KG1 (cell line): ENCODE data around the gene PLCD4.

Experiments used
- DNase-seq: peaks from one replicate; lab custom pipeline; 2025; lab: John Stamatoyannopoulos, UW

The PLCD4 gene

GRCh38 chr2:218621007-218621406 is 13.3 kb downstream of the PLCD4 start:
- no peak for DNase-seq

DNA sequence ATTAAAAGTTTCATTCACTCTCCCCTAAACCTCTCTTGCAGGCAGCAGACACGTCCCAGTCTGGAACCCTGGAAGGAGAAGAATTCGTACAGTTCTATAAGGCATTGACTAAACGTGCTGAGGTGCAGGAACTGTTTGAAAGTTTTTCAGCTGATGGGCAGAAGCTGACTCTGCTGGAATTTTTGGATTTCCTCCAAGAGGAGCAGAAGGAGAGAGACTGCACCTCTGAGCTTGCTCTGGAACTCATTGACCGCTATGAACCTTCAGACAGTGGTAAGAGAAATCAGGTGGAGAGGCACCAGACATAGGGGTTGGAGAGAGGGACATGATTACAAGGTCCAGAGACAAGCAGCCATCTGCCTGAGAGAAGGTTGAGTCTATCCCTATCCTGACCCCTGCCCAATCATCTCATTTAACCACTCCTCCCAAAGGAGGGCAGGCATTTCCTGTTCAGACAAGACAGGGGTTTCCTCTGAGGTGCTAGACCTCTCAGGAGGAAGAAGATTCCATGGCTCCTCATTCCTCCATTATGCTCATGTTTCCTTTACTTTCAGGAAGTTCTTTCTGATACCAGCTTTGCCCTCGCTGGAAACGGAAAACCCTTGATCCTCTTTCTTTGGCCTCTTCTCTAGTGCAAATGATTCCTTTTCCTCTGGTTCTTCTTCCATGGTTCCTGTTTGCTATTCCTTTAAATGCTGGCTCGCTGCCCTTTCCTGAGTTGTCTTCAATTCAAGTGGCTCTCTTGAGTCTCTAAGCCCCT is 15.1 kb downstream of the PLCD4 start:
- no peak for DNase-seq

DNA sequence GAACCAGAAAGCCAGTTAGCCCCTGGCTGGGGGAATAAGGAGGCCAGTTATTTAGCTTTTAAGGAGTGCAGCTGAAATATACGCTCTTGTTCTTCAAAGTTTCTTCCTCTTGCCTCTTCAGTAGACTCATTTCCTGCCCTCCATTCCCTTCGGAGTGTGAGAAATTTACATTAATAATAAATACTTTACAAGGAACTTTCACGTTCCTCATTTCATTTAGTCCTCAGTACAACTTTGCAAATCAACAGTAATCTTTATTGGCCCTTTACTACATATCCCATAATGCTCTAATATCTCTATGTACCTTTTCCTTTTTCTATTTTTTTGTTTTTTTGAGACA is 15.6 kb downstream of the PLCD4 start:
- no peak for DNase-seq

DNA sequence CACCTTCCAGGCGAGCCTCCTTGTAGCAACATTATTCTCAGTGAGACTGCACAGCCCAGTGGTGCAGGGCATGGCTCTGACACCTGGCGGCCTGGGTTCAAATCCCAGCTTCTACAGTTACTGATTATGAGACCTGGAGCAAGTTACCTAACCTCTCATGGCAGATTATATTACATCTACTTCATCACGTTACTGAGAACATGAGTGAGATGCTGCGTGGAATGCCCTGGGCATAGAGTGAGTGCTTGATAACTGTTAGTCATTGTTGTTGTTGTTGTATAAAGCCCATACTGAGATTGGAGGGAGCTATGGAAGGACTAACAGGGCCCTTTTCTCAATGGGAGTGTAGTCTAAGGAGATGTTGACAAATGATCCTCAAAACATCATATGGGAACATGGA is 18.7 kb downstream of the PLCD4 start:
- DNase-seq = no peak

- no peak for DNase-seq
These were observed 20.2 kb downstream of the PLCD4 start for GRCh38 chr2:218627939-218628338.

- DNase-seq = no peak
These were observed 24.1 kb downstream of the PLCD4 start for GRCh38 chr2:218631837-218632236.

- DNase-seq = no peak
These were observed 28.0 kb downstream of the PLCD4 start for GRCh38 chr2:218635719-218636118.

GRCh38 chr2:218638372-218638771 is 30.7 kb downstream of the PLCD4 start:
- DNase-seq = no peak

DNA sequence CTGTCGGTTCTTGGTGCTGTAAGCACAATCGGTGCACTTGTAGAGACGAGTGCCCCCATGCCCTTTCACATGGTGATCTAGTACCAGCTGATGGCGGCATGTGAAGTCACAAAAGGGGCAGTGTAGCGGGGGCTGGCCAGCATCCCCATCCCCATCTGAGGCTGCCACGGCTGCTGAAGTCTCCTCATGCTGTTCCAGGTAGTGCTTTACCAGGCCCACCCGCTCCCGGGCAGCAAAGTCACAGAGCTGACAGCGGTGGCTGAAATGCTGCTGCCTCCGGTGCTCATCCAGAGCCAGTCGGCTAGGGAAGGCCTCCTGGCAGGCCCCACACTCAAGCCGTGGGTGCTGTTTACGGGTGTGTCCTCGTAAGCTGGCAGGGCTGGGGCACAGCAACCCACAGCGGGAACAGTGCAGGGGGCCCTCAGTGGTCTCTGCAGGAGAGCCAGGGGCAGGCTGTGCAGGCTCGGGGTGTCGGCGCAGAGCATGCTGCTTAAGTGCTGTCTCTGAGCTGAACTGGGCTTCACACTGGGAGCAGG is 34.5 kb downstream of the PLCD4 start:
- no peak for DNase-seq

GRCh38 chr2:218642786-218643185 is 35.1 kb downstream of the PLCD4 start:
- no peak for DNase-seq

DNA sequence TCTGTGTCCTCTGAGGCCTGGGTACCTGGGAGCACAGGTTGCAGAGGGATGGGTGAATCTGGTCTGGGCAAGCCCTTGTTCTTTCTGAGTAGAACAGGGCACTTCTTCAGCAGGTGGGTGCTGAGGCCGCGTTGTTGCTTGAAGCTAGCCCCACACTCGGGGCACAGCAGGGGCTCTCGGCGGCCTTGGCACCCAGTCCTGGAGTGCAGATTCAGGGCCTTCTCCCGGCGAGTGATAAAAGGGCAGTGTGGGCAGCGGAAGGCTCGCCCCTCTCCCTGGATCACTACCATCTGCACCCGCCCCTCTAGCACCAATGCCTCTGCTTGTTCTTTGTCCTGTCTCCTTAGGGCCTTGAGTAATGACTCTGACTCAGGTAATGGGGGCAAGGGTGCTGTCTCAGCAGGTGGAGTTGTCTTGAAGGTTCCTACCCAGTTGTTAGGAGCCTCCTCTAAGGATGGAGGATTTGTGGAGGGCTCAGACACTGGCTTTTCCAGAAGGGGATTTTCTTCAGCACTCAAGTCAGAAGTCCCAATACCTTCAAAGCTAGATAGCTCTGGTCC is 36.1 kb downstream of the PLCD4 start:
- no peak for DNase-seq

DNA sequence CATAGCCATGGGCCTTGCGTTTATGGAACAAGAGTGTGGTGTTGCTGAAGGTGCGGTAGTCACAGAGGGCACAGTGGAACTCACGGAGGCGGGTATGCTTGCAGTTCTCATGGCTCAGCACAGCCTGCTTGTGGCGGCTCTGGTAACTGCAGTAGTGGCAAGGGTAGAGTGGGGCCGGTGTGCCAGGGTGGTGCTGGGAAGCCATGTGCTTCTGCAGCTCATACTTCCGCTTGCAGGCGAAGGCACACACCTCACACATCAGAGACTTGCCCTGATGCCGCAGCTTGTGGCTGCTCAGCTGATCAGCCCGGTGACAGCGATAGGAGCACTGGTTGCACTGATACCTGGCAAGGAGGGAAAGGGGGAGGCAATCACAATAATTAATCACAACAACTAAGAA is 37.0 kb downstream of the PLCD4 start:
- no peak for DNase-seq

DNA sequence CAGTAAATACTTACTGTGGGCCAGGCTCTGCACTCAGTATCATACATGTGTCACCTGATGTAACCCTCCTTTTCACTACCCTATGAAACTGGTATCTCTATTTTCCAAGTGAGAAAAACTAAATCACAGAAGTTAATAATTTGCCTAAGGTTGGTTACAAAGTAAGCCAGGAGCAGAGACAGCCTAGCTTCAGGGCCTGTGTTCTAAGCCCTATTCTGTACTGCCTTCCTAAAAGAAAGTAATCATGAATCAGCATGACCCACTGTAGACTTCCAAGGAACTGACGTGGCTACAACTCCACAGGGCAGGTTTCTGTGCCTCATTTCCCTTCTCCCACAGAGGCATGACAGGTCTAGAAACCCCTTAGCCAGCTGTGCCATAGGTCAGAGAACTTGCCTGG is 37.4 kb downstream of the PLCD4 start:
- no peak for DNase-seq

GRCh38 chr2:218648088-218648786 is 40.5 kb downstream of the PLCD4 start:
- DNase-seq = peak; percentile 27

DNA sequence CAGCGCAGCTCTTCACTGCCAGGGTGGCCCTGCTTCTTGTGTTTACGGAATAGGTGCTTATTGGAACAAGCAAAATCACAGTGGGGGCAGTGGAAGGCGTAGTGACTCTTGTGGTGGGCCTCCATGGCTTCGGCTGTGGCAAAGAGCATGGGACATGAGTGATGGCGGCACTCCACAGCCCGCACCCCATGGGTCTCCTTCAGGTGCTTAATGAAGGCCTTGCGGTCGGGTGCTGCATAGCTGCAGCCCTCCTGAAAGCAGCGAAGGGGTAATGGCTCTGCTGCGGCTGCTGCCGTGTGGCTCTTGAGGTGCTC is 41.0 kb downstream of the PLCD4 start:
- DNase-seq = no peak

DNA sequence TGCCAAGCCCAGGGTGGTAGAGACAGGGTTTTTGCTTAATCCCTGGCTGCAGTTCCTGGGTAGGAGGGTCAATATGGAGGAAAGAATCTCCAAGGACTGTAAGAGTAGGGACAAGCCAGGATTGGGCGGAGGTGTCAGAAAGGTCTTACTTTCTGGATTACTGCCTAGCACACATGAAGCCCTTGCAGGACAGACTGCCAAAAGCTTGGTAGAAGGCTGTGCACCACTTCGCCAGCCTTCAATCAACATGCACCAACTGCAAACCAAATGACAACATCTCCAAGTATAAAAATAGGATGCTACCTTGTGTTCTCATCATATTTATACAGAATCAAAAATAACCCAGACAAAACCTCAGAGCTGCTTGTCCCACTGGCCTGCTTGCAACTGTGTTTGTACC is 48.1 kb downstream of the PLCD4 start:
- DNase-seq = no peak

GRCh38 chr2:218658671-218659257 is 51.1 kb downstream of the PLCD4 start:
- DNase-seq = peak; percentile 31

- peak; percentile 92 for DNase-seq
These were observed 51.7 kb downstream of the PLCD4 start, which contains the start of the genes BCS1L and ZNF142 for GRCh38 chr2:218659258-218659987. Gene BCS1L, plus strand, starts transcription at chr2:218659683. Its CDS starts 1,305 bp downstream, at chr2:218660988. Gene ZNF142, minus strand, starts transcription at chr2:218659623. Its CDS starts 3,194 bp downstream, at chr2:218656429.

DNA sequence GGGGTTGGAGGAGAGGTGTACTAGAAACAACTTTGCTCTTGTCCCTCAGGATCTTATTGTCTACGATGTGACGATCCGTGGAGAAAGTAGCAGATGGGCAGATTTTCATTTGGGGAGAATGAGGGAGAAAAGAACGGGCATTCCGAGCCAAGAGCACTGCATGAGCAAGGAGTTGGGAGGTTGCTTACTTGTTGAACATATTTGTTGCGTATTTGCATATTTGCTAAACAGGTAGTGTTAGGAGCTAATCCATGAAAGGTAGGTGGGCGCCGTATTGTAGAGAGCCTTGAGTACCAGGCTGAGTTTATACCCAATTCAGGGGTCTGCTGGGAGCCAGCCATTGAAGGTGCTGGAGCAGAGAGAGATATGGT is 52.3 kb downstream of the PLCD4 start:
- DNase-seq = no peak

- no peak for DNase-seq
These were observed 54.7 kb downstream of the PLCD4 start for GRCh38 chr2:218662377-218662776.

DNA sequence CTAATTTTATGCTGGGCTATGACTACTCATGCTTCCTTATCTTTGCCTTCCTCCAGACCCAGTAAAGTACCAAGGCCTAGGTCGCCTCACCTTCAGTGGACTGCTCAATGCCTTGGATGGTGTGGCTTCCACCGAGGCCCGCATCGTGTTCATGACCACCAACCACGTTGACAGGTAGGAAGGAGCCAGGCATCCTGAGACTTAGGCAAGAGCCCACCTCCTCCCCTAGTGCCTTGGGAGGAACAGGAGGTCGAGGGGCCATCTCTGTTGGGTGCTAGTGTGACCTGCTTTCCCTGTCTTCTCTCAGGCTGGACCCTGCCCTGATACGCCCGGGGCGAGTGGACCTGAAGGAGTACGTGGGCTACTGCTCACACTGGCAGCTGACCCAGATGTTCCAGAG is 55.1 kb downstream of the PLCD4 start:
- no peak for DNase-seq

DNA sequence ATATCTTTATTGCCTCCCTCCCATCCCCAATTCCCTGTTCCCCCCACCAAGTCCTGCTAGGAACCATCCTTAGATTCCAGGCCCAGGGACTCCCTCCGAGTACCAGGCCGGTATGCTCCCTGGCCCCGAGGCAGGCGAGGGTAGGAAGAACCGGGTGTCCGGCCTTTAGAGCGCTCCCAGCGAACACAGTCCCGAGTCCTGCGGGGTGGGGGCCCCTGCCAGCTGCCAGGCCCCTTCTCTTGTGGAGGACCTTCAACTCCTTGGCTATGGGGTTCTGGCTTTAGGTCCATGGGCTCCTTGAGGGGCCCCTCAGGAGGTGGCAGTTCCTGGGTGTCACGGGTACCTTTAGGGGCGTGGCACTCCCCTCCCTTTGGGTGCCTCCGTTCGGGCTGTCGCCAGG is 56.2 kb downstream of the PLCD4 start:
- DNase-seq = no peak
